ENCODE measurements around the gene KPNA6.
"Not testable (repeated sequence)": the region's sequence is repeated elsewhere in the genome, so short reads cannot be mapped to it uniquely, and the experiment has no call there.

The KPNA6 gene

GRCh38 chr1:32151319-32151787, 43.5 kb downstream of the KPNA6 start:
- no peak overlapping the region for H3K23ac ChIP-seq (ENCODE audit: low read length)
- H2AK5ac ChIP-seq (ENCODE audit: low read length), result no peak overlapping the region
- no peaks in the 10 kb centered on the region for H3K4me1 ChIP-seq (ENCODE audit: control insufficient read depth, low read depth, low read length)
- H3K79me1 ChIP-seq (ENCODE audit: low read length), result peaks cover 5% of the 10 kb centered on the region
- no peak overlapping the region for H3K4ac ChIP-seq (ENCODE audit: low read depth, low read length)
- H4K8ac ChIP-seq (ENCODE audit: low read depth, low read length), result no peak overlapping the region
- no peaks in the 10 kb centered on the region for H3K36me3 ChIP-seq (ENCODE audit: control insufficient read depth, insufficient read depth, low read length)
- no peak overlapping the region for H3K9ac ChIP-seq (ENCODE audit: low read length)
- H3K4me2 ChIP-seq (ENCODE audit: low read length), result no peak overlapping the region
- DNase-seq, result no peak
- H2BK5ac ChIP-seq (ENCODE audit: low read length), result no peak overlapping the region
- H2BK15ac ChIP-seq (replicated peaks; ENCODE audit: low read depth), result no peak overlapping the region
- no peak overlapping the region for H3K18ac ChIP-seq (ENCODE audit: low read length)
- WGBS (ENCODE audit: extremely low coverage, insufficient coverage, low lambda C conversion rate), result no CpG with 5 or more reads among the region's 5 CpGs
- H3K4me3 ChIP-seq (ENCODE audit: low read length), result no peak overlapping the region
- H3K27ac ChIP-seq (ENCODE audit: low read depth, low read length), result no peak overlapping the region
- H2BK120ac ChIP-seq (ENCODE audit: low read depth, low read length), result no peak overlapping the region
- no peak overlapping the region for H4K5ac ChIP-seq (ENCODE audit: low read length)
- peaks cover 11% of the 10 kb centered on the region for H3K79me2 ChIP-seq (ENCODE audit: control insufficient read depth, insufficient read depth, low read length)
- H3K56ac ChIP-seq (ENCODE audit: low read length), result no peak overlapping the region
- no peaks in the 10 kb centered on the region for H3K27me3 ChIP-seq (ENCODE audit: insufficient read depth, low read length, poor library complexity)

GRCh38 chr1:32159189-32159588, 51.3 kb downstream of the KPNA6 start:
- H2BK15ac ChIP-seq (replicated peaks; ENCODE audit: low read depth), result no peak overlapping the region
- no peak overlapping the region for H2AK5ac ChIP-seq (ENCODE audit: low read length)
- no peak overlapping the region for H3K27ac ChIP-seq (ENCODE audit: low read depth, low read length)
- H3K36me3 ChIP-seq (ENCODE audit: control insufficient read depth, insufficient read depth, low read length), result peaks cover 10% of the 10 kb centered on the region
- no peak overlapping the region for H4K5ac ChIP-seq (ENCODE audit: low read length)
- H3K4me2 ChIP-seq (ENCODE audit: low read length), result no peak overlapping the region
- no peak for DNase-seq
- H3K4me1 ChIP-seq (ENCODE audit: control insufficient read depth, low read depth, low read length), result no peaks in the 10 kb centered on the region
- no CpG with 5 or more reads among the region's 3 CpGs for WGBS (ENCODE audit: extremely low coverage, insufficient coverage, low lambda C conversion rate)
- no peak overlapping the region for H3K4ac ChIP-seq (ENCODE audit: low read depth, low read length)
- H4K8ac ChIP-seq (ENCODE audit: low read depth, low read length), result no peak overlapping the region
- no peaks in the 10 kb centered on the region for H3K79me1 ChIP-seq (ENCODE audit: low read length)
- no peak overlapping the region for H2BK120ac ChIP-seq (ENCODE audit: low read depth, low read length)
- H3K23ac ChIP-seq (ENCODE audit: low read length), result no peak overlapping the region
- no peak overlapping the region for H3K56ac ChIP-seq (ENCODE audit: low read length)
- no peak overlapping the region for H3K9ac ChIP-seq (ENCODE audit: low read length)
- no peaks in the 10 kb centered on the region for H3K79me2 ChIP-seq (ENCODE audit: control insufficient read depth, insufficient read depth, low read length)
- no peaks in the 10 kb centered on the region for H3K27me3 ChIP-seq (ENCODE audit: insufficient read depth, low read length, poor library complexity)
- H3K4me3 ChIP-seq (ENCODE audit: low read length), result no peak overlapping the region
- no peak overlapping the region for H3K18ac ChIP-seq (ENCODE audit: low read length)
- H2BK5ac ChIP-seq (ENCODE audit: low read length), result no peak overlapping the region

GRCh38 chr1:32163405-32163804, 55.5 kb downstream of the KPNA6 start:
- H3K9ac ChIP-seq (ENCODE audit: low read length), result no peak overlapping the region
- H3K36me3 ChIP-seq (ENCODE audit: control insufficient read depth, insufficient read depth, low read length), result peaks cover 9% of the 10 kb centered on the region
- no peaks in the 10 kb centered on the region for H3K4me1 ChIP-seq (ENCODE audit: control insufficient read depth, low read depth, low read length)
- H3K4ac ChIP-seq (ENCODE audit: low read depth, low read length), result no peak overlapping the region
- H3K4me2 ChIP-seq (ENCODE audit: low read length), result no peak overlapping the region
- no peak overlapping the region for H4K8ac ChIP-seq (ENCODE audit: low read depth, low read length)
- H3K56ac ChIP-seq (ENCODE audit: low read length), result no peak overlapping the region
- H3K27me3 ChIP-seq (ENCODE audit: insufficient read depth, low read length, poor library complexity), result no peaks in the 10 kb centered on the region
- no peak overlapping the region for H3K27ac ChIP-seq (ENCODE audit: low read depth, low read length)
- no CpG with 5 or more reads among the region's 2 CpGs for WGBS (ENCODE audit: extremely low coverage, insufficient coverage, low lambda C conversion rate)
- DNase-seq, result no peak
- H4K5ac ChIP-seq (ENCODE audit: low read length), result no peak overlapping the region
- H2BK15ac ChIP-seq (replicated peaks; ENCODE audit: low read depth), result no peak overlapping the region
- no peaks in the 10 kb centered on the region for H3K79me2 ChIP-seq (ENCODE audit: control insufficient read depth, insufficient read depth, low read length)
- no peak overlapping the region for H3K18ac ChIP-seq (ENCODE audit: low read length)
- H3K4me3 ChIP-seq (ENCODE audit: low read length), result no peak overlapping the region
- H2BK120ac ChIP-seq (ENCODE audit: low read depth, low read length), result no peak overlapping the region
- H2AK5ac ChIP-seq (ENCODE audit: low read length), result no peak overlapping the region
- no peak overlapping the region for H2BK5ac ChIP-seq (ENCODE audit: low read length)
- no peak overlapping the region for H3K23ac ChIP-seq (ENCODE audit: low read length)
- no peaks in the 10 kb centered on the region for H3K79me1 ChIP-seq (ENCODE audit: low read length)

- H4K5ac ChIP-seq (ENCODE audit: low read length); H3K79me2 ChIP-seq (ENCODE audit: control insufficient read depth, insufficient read depth, low read length); H3K18ac ChIP-seq (ENCODE audit: low read length); H3K9ac ChIP-seq (ENCODE audit: low read length); H3K4me1 ChIP-seq (ENCODE audit: control insufficient read depth, low read depth, low read length); H3K23ac ChIP-seq (ENCODE audit: low read length); H3K4me3 ChIP-seq (ENCODE audit: low read length); H4K8ac ChIP-seq (ENCODE audit: low read depth, low read length); H3K4me2 ChIP-seq (ENCODE audit: low read length); H3K4ac ChIP-seq (ENCODE audit: low read depth, low read length); H3K79me1 ChIP-seq (ENCODE audit: low read length); H2AK5ac ChIP-seq (ENCODE audit: low read length); H3K36me3 ChIP-seq (ENCODE audit: control insufficient read depth, insufficient read depth, low read length); DNase-seq; H3K27me3 ChIP-seq (ENCODE audit: insufficient read depth, low read length, poor library complexity); H3K56ac ChIP-seq (ENCODE audit: low read length); H2BK5ac ChIP-seq (ENCODE audit: low read length); H3K27ac ChIP-seq (ENCODE audit: low read depth, low read length); H2BK15ac ChIP-seq (replicated peaks; ENCODE audit: low read depth); H2BK120ac ChIP-seq (ENCODE audit: low read depth, low read length): not testable (repeated sequence)
- no CpG with 5 or more reads among the region's 10 CpGs for WGBS (ENCODE audit: extremely low coverage, insufficient coverage, low lambda C conversion rate)
These were observed 57.8 kb downstream of the KPNA6 start for GRCh38 chr1:32165633-32166032.

DNA sequence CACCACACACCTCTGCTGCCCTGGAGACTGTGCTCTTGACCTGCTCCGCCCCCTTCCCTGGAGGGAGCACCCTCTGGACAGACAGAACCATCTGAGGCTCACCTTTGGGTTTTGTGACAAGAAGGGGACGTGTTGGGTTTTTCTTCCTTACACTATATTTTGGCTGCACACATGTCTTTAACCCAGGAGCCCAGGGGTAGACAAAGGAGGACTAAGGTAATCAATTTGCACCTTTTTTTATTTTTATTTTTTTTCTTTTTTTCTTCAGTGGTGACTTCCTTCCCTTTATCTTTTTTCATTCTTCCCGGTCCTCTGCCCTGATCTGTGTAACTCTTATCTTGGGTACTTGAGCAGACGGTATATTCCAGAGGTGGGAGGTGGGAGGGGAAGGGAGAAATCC, 63.1 kb downstream of the KPNA6 start:
- no peak overlapping the region for H3K56ac ChIP-seq (ENCODE audit: low read length)
- H4K5ac ChIP-seq (ENCODE audit: low read length), result no peak overlapping the region
- no peak overlapping the region for H3K27ac ChIP-seq (ENCODE audit: low read depth, low read length)
- no peak overlapping the region for H3K4me3 ChIP-seq (ENCODE audit: low read length)
- WGBS (ENCODE audit: extremely low coverage, insufficient coverage, low lambda C conversion rate), result no CpG with 5 or more reads among the region's 4 CpGs
- no peak overlapping the region for H3K4me2 ChIP-seq (ENCODE audit: low read length)
- H4K8ac ChIP-seq (ENCODE audit: low read depth, low read length), result no peak overlapping the region
- H3K18ac ChIP-seq (ENCODE audit: low read length), result no peak overlapping the region
- no peak overlapping the region for H3K4ac ChIP-seq (ENCODE audit: low read depth, low read length)
- no peak overlapping the region for H2BK15ac ChIP-seq (replicated peaks; ENCODE audit: low read depth)
- H3K9ac ChIP-seq (ENCODE audit: low read length), result no peak overlapping the region
- no peaks in the 10 kb centered on the region for H3K79me1 ChIP-seq (ENCODE audit: low read length)
- no peak overlapping the region for H2BK120ac ChIP-seq (ENCODE audit: low read depth, low read length)
- H3K27me3 ChIP-seq (ENCODE audit: insufficient read depth, low read length, poor library complexity), result no peaks in the 10 kb centered on the region
- H3K23ac ChIP-seq (ENCODE audit: low read length), result no peak overlapping the region
- no peak overlapping the region for H2AK5ac ChIP-seq (ENCODE audit: low read length)
- no peak overlapping the region for H2BK5ac ChIP-seq (ENCODE audit: low read length)
- no peaks in the 10 kb centered on the region for H3K79me2 ChIP-seq (ENCODE audit: control insufficient read depth, insufficient read depth, low read length)
- peaks cover 3% of the 10 kb centered on the region for H3K36me3 ChIP-seq (ENCODE audit: control insufficient read depth, insufficient read depth, low read length)
- no peaks in the 10 kb centered on the region for H3K4me1 ChIP-seq (ENCODE audit: control insufficient read depth, low read depth, low read length)
- DNase-seq, result no peak

- Histone ChIP-seq H2BK15ac (replicated peaks; ENCODE audit: low read depth) (no peak overlapping the region), H3K79me1 (ENCODE audit: low read length) (no peaks in the 10 kb centered on the region), H3K4ac (ENCODE audit: low read depth, low read length) (no peak overlapping the region), H3K4me1 (ENCODE audit: control insufficient read depth, low read depth, low read length) (no peaks in the 10 kb centered on the region), H3K9ac (ENCODE audit: low read length) (no peak overlapping the region), H4K5ac (ENCODE audit: low read length) (no peak overlapping the region), H4K8ac (ENCODE audit: low read depth, low read length) (no peak overlapping the region), H2BK120ac (ENCODE audit: low read depth, low read length) (no peak overlapping the region), H3K56ac (ENCODE audit: low read length) (no peak overlapping the region), H2BK5ac (ENCODE audit: low read length) (no peak overlapping the region), H3K4me3 (ENCODE audit: low read length) (no peak overlapping the region), H3K79me2 (ENCODE audit: control insufficient read depth, insufficient read depth, low read length) (no peaks in the 10 kb centered on the region), H3K27ac (ENCODE audit: low read depth, low read length) (no peak overlapping the region), H3K36me3 (ENCODE audit: control insufficient read depth, insufficient read depth, low read length) (peaks cover 2% of the 10 kb centered on the region), H3K4me2 (ENCODE audit: low read length) (no peak overlapping the region), H3K23ac (ENCODE audit: low read length) (no peak overlapping the region), H3K18ac (ENCODE audit: low read length) (no peak overlapping the region), H2AK5ac (ENCODE audit: low read length) (no peak overlapping the region), H3K27me3 (ENCODE audit: insufficient read depth, low read length, poor library complexity) (no peaks in the 10 kb centered on the region)
- no peak for DNase-seq
- no CpG with 5 or more reads among the region's 1 CpG for WGBS (ENCODE audit: extremely low coverage, insufficient coverage, low lambda C conversion rate)
These were observed 64.9 kb downstream of the KPNA6 start for GRCh38 chr1:32172621-32173245.
